Stimulated activated CD4-positive, alpha-beta T cell treated with anti-CD3 and anti-CD28 coated beads, Interleukin-4, amount 100 ng/mL, for 48 hours (primary cell): Measurements from ENCODE around the gene TPSB2.

Source experiments
- DNase-seq, 2 donors: peaks; one replicate each; pipeline ENCODE4 v3.0.0-alpha.2; 2020; ENCODE audit warnings: low read depth in 2 of 2

TPSB2 gene

DNA sequence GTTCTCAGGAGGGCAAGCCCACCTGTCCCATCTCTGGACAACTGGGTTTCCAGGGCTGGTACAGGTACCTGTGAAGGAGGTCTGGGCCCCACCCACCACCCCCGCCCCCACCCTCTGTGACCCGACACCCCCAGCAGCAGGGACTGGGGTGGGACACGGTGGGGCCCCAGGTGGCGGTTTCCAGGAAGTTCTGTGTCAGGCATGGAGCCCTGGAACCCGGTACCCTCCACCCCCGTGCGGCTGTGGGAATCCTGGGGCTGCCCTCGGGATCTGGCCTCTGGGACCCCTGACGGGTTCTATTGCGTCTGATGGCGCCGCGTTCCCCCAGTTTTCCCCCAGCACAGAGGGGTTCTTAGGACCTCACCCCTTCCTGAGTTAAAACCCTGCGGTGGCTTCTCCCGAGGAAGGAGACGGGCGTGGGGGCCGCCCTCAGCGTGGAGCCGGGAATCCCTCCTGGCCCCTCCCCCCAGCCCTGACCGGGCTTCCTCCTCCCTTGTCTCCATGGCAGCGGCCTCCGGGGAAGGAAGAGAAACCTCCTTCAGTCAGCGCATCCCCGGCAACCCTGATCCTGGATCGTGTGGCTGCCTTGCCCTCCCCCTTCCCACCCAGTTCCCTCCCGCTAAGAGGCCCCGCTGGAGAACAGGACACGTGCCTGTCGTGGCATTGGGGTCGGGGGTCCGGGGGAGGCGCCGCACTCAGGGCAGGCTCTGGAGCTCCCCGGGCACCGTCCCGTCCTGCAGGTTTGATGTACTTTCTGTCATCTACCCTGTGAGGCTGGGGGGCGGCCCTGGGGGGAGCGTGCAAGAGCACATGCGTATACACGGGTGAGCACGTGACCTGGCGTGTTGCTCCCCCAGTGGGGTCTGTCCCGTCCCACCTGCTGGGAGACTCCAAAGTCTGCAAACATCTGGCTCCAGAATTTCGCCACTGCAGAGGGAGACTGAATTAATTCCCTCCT lies 46.8 kb downstream of the TPSB2 start:
- DNase-seq: no peak

DNA sequence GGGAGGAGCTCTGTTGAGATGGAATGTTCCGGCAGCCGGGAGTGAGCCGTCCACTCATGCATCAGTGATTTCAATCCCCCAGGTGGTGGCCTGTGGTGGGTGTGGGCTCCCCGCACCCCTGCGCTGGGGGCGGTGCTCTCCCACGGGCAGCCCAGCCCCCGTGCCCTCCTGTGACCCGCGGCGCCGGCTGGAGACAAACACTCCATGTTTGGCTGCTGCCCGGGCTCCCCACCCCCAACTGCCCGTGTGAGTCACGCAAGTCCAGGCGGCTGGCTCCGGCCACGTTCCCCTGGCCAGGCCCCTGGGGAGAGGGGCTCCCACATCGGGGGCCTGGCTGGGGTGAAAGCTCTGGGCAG lies 47.7 kb downstream of the TPSB2 start:
- DNase-seq: no peak

DNA sequence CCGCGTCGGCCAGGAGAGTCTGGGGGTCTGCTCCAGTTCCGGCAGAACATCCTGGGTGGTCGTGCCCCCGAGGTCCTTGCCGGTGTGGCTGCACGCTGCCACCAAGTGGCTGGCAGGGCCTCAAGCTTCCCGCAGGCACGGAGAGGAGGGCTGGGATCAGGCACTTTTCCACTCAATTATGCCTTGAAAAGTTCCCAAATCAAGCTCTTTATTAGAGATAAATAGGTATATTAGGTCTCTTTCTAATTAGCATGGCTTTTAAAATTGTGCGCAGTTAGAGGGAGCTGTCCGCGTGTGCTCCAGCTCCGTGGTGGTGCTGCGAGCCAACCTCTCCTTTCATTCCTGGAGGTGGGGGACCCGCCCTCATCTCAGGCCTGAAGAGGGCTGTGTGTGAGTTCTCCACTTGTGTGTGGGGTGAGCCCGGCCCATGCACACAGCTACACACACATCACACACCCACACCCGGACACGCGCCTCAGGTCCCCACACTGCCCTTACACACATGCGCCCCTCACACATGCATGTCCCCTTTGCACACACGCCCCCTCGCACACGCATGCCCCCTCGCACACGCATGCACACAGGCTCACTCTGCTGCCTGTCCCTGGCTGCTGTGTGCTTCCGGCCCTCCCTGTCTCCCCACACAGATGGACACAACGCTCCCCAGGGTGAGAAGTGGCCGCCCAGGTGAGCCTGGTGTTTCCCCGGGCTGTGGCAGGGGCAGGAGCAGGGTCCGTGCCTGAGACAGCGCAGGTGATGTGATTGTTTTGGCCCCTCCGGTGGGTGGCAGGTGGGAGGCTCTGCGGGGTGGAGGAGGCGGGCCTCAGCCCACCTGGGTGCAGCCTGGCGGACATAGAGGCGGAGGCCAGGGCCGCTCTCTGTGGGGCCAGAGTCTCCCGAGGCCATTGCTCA lies 48.3 kb downstream of the TPSB2 start:
- no peak for DNase-seq

DNA sequence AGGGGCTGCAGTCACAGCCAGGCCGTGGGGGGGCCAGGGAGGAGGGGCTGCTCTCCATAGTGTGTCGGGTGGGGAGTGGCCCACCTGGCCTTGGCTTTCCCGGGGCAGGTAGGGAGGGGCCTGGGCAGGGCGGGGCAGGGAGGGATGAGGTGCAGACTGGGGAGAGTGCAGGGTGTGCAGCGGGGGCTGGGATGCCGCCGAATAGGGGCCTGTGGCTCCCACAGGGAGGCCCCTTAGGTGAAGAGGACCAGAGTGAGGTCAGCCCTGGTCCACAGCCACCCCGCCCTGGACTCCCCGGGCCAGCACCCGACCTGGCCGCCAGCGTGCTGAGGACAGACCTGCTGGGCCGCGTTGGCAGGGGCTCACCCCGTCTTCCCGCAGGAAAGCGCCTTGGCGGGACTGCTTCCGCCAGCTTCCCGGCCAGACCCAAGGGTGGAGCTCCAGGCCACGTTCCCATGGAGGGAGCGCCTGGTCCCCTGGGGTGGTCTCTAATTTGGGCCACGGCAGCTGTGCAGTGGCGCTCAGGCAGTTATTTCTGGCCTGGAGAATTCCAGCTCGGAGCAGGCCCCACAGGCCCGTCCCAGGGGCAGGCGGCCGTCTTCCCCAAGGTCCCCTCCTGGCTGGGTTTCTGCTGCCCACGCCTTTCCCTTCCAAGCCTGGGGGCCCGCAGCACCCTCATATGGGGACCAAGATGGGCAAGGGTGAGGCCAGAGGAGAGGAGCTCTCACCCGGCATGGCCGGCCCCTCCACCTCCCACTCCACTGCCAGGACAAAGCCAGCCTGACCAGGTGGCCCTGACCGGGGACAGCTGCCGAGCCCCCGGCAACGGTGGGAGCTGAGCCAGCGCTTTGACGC lies 49.2 kb downstream of the TPSB2 start:
- no peak for DNase-seq
